ENCODE data around the gene CCDC87.

Gene CCDC87

GRCh38 chr11:66555416-66555815 lies 37.4 kb downstream of the CCDC87 start:
- Histone ChIP-seq H3K27me3 (peaks cover 37% of the 10 kb centered on the region), H3K9me3 (no peaks in the 10 kb centered on the region), H3K4me1 (ENCODE audit: control insufficient read depth in 1 of 2, insufficient read depth in 1 of 2, low read depth in 1 of 2, low read length in 1 of 2) (no peaks in the 10 kb centered on the region), H3K36me3 (no peaks in the 10 kb centered on the region), H3K4me3 (ENCODE audit: low read depth in 1 of 2, low read length in 1 of 2) (no peak overlapping the region), H3K27ac (no peak overlapping the region)
- TF ChIP-seq, protein P1, sequence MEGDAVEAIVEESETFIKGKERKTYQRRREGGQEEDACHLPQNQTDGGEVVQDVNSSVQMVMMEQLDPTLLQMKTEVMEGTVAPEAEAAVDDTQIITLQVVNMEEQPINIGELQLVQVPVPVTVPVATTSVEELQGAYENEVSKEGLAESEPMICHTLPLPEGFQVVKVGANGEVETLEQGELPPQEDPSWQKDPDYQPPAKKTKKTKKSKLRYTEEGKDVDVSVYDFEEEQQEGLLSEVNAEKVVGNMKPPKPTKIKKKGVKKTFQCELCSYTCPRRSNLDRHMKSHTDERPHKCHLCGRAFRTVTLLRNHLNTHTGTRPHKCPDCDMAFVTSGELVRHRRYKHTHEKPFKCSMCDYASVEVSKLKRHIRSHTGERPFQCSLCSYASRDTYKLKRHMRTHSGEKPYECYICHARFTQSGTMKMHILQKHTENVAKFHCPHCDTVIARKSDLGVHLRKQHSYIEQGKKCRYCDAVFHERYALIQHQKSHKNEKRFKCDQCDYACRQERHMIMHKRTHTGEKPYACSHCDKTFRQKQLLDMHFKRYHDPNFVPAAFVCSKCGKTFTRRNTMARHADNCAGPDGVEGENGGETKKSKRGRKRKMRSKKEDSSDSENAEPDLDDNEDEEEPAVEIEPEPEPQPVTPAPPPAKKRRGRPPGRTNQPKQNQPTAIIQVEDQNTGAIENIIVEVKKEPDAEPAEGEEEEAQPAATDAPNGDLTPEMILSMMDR (IDR thresholded peaks at IDR 0.05) = no peak

DNA sequence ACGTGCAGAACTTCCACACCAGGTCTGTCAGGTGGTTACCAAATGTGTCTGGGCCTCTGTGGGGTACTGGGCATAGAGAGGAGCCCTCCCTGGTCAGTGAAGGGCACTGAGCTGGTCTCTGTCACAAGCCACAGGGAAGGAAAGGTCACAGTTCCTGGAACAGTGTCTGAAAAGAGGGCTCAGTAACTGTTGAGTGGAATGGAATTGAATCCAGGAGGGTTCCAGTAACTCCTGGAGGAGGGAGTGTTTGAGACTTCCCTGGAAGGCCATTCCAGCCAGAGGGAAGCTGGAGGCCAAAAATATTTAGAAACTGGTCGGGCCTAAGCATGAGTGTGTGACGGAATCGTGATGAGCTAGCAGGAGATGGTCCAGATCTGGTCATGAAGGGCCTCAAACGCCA lies 38.3 kb downstream of the CCDC87 start:
- Histone ChIP-seq H3K4me1 (ENCODE audit: control insufficient read depth in 1 of 2, insufficient read depth in 1 of 2, low read depth in 1 of 2, low read length in 1 of 2) (no peaks in the 10 kb centered on the region), H3K9me3 (no peaks in the 10 kb centered on the region), H3K27ac (no peak overlapping the region), H3K27me3 (peaks cover 29% of the 10 kb centered on the region), H3K4me3 (ENCODE audit: low read depth in 1 of 2, low read length in 1 of 2) (no peak overlapping the region), H3K36me3 (no peaks in the 10 kb centered on the region)
- TF ChIP-seq, protein P1 (IDR thresholded peaks at IDR 0.05) = no peak

DNA sequence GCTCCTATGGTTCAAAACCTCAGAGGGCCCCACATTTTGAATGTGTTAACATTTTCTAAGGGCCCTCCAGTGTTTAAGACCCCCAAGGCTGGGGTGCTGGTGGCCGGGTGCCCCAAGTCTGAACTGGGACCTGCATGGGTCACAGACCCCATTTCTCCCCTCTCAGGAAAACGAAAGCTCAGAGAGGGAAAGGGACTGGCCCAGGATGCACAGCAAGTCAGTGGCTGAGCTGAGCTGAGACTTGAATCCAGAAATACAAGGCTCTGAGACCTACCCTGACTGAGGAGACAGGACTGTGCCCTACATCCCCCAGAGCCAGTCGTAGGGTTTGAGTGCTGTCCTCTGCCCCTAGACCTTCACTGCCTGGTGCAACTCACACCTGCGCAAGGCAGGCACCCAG lies 42.0 kb downstream of the CCDC87 start:
- no peaks in the 10 kb centered on the region for H3K36me3 ChIP-seq
- TF ChIP-seq, protein P1 (IDR thresholded peaks at IDR 0.05) = no peak
- no peak overlapping the region for H3K4me3 ChIP-seq (ENCODE audit: low read depth in 1 of 2, low read length in 1 of 2)
- H3K9me3 ChIP-seq = no peaks in the 10 kb centered on the region
- peaks cover 32% of the 10 kb centered on the region for H3K27me3 ChIP-seq
- no peak overlapping the region for H3K27ac ChIP-seq
- peaks cover 6 to 9% of the 10 kb centered on the region in 2 experiments for H3K4me1 ChIP-seq (ENCODE audit: control insufficient read depth in 1 of 2, insufficient read depth in 1 of 2, low read depth in 1 of 2, low read length in 1 of 2)

DNA sequence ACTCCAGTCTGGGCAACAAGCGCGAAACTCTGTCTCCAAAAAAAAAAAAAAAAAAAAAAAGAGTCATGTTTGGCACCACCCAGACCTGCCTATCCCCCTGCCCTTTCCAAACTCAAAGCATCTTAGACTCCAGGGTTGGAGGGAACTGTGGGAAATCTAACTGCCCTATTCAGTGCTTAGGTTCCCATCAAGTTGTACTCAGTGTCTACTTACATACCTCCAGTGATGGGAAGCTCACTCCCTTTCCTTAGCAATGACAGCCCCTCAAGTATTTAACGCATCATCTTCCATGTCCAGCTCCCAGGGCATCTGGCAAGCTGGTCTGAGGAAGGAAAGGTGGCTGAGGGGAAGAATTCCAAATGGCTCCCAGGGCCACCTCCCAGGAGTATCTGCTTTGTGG lies 43.2 kb downstream of the CCDC87 start:
- Histone ChIP-seq H3K9me3 (no peaks in the 10 kb centered on the region), H3K36me3 (no peaks in the 10 kb centered on the region), H3K27ac (no peak overlapping the region), H3K4me1 (ENCODE audit: control insufficient read depth in 1 of 2, insufficient read depth in 1 of 2, low read depth in 1 of 2, low read length in 1 of 2) (peaks cover 16 to 20% of the 10 kb centered on the region in 2 experiments), H3K4me3 (ENCODE audit: low read depth in 1 of 2, low read length in 1 of 2) (no peak overlapping the region), H3K27me3 (peaks cover 32% of the 10 kb centered on the region)
- TF ChIP-seq, protein P1 (IDR thresholded peaks at IDR 0.05) = no peak

DNA sequence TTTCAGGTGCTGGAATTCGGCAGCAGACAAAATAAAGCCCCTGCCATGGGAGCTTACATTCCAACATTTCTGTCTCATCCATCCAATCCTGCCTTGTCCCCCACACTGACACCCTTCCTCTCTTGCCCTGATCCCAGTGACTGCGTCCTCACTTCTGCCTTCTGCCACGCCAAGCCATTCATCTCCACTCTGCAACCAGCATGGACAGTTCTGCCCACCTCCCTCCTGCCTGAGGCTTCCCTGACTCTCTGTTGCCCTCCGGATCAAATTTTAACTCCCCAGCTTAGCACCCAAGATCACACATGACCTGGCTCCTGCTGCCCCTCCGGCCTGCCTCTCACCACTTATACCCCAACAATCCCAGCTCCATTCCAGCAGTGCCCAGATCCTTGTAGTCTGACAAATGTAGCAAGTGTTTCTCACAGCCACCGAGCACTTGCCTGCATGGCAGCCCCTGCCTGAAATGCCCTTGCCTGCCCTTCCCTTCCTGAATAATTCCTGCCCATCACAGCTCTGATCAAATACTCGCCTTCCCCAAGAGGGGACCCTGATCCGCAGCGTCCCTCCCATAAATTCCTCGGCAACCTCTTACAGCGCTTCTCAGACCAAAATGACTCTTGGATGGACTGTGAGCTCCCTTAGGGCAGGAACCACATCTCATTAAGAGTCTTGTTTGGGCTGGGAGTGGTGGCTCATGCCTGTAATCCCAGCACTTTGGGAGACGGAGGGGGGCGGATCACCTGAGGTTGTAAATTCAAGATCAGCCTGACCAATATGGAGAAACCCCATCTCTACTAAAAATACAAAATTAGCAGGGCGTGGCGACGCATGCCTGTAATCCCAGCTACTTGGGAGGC lies 43.9 kb downstream of the CCDC87 start:
- H3K4me1 ChIP-seq (ENCODE audit: control insufficient read depth in 1 of 2, insufficient read depth in 1 of 2, low read depth in 1 of 2, low read length in 1 of 2) = peaks cover 23 to 27% of the 10 kb centered on the region in 2 experiments
- H3K4me3 ChIP-seq (ENCODE audit: low read depth in 1 of 2, low read length in 1 of 2) = no peak overlapping the region
- H3K27me3 ChIP-seq = peaks cover 32% of the 10 kb centered on the region
- TF ChIP-seq, protein P1 (IDR thresholded peaks at IDR 0.05) = no peak
- no peak overlapping the region for H3K27ac ChIP-seq
- no peaks in the 10 kb centered on the region for H3K36me3 ChIP-seq
- no peaks in the 10 kb centered on the region for H3K9me3 ChIP-seq
